ENCODE measurements around the gene JCAD.

DNA sequence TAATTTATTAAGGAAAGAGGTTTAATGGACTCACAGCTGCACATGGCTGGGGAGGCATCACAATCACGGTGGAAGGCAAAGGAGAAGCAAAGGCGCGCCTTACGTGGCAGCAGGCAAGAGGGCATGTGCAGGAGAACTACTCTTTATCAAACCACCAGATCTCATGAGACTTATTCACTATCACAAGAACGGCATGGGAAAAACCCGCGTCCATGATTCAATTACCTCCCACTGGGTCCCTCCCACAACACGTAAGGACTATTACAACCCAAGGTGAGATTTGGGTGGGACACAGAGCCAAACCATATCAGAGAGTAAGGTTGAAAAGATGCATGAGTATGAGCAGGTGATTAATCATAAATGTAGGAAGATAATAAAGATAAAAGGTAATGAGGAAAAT, 3.2 kb upstream of the JCAD start:
- TF ChIP-seq POLR2A (IDR thresholded peaks at IDR 0.05): no peak
- TF ChIP-seq, protein P1, sequence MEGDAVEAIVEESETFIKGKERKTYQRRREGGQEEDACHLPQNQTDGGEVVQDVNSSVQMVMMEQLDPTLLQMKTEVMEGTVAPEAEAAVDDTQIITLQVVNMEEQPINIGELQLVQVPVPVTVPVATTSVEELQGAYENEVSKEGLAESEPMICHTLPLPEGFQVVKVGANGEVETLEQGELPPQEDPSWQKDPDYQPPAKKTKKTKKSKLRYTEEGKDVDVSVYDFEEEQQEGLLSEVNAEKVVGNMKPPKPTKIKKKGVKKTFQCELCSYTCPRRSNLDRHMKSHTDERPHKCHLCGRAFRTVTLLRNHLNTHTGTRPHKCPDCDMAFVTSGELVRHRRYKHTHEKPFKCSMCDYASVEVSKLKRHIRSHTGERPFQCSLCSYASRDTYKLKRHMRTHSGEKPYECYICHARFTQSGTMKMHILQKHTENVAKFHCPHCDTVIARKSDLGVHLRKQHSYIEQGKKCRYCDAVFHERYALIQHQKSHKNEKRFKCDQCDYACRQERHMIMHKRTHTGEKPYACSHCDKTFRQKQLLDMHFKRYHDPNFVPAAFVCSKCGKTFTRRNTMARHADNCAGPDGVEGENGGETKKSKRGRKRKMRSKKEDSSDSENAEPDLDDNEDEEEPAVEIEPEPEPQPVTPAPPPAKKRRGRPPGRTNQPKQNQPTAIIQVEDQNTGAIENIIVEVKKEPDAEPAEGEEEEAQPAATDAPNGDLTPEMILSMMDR (IDR thresholded peaks at IDR 0.05): no peak
- TF ChIP-seq EP300 (IDR thresholded peaks at IDR 0.05): no peak
- TF ChIP-seq POLR2AphosphoS5 (IDR thresholded peaks at IDR 0.05): no peak

Measured in suprapubic skin (tissue), 4 donors.